ENCODE data around the gene ROGDI.

The ROGDI gene

GRCh38 chr16:4776141-4776705 lies 26.2 kb downstream of the ROGDI start:
- TF ChIP-seq CTCF (IDR thresholded peaks at IDR 0.05; ENCODE audit: poor library complexity, severe bottlenecking), result no peak
- Histone ChIP-seq H3K4me3 (ENCODE audit: severe bottlenecking) (no peak overlapping the region), H3K36me3 (ENCODE audit: low read depth) (no peaks in the 10 kb centered on the region), H3K9me3 (ENCODE audit: severe bottlenecking) (no peaks in the 10 kb centered on the region), H3K4me1 (ENCODE audit: insufficient read depth, poor library complexity, severe bottlenecking) (no peaks in the 10 kb centered on the region), H3K27me3 (ENCODE audit: insufficient read depth, poor library complexity, severe bottlenecking) (no peaks in the 10 kb centered on the region), H3K27ac (ENCODE audit: poor library complexity, severe bottlenecking) (no peak overlapping the region)
- DNase-seq (ENCODE audit: low spot score), result no peak
- ATAC-seq (ENCODE audit: low read depth), result no peak

- Histone ChIP-seq H3K27ac (ENCODE audit: poor library complexity, severe bottlenecking) (no peak overlapping the region), H3K27me3 (ENCODE audit: insufficient read depth, poor library complexity, severe bottlenecking) (no peaks in the 10 kb centered on the region), H3K4me3 (ENCODE audit: severe bottlenecking) (no peak overlapping the region), H3K9me3 (ENCODE audit: severe bottlenecking) (no peaks in the 10 kb centered on the region), H3K36me3 (ENCODE audit: low read depth) (no peaks in the 10 kb centered on the region), H3K4me1 (ENCODE audit: insufficient read depth, poor library complexity, severe bottlenecking) (no peaks in the 10 kb centered on the region)
- TF ChIP-seq CTCF (IDR thresholded peaks at IDR 0.05; ENCODE audit: poor library complexity, severe bottlenecking), result no peak
- DNase-seq (ENCODE audit: low spot score) (no peak), ATAC-seq (ENCODE audit: low read depth) (no peak)
Measured at GRCh38 chr16:4775005-4775404, 27.4 kb downstream of the ROGDI start.

GRCh38 chr16:4772351-4772750 lies 30.1 kb downstream of the ROGDI start:
- Histone ChIP-seq H3K4me1 (ENCODE audit: insufficient read depth, poor library complexity, severe bottlenecking) (peaks cover 3% of the 10 kb centered on the region), H3K27ac (ENCODE audit: poor library complexity, severe bottlenecking) (no peak overlapping the region), H3K36me3 (ENCODE audit: low read depth) (no peaks in the 10 kb centered on the region), H3K4me3 (ENCODE audit: severe bottlenecking) (no peak overlapping the region), H3K27me3 (ENCODE audit: insufficient read depth, poor library complexity, severe bottlenecking) (no peaks in the 10 kb centered on the region), H3K9me3 (ENCODE audit: severe bottlenecking) (no peaks in the 10 kb centered on the region)
- DNase-seq (ENCODE audit: low spot score), result no peak
- TF ChIP-seq CTCF (IDR thresholded peaks at IDR 0.05; ENCODE audit: poor library complexity, severe bottlenecking), result no peak
- ATAC-seq (ENCODE audit: low read depth), result no peak

- DNase-seq (ENCODE audit: low spot score) (no peak), ATAC-seq (ENCODE audit: low read depth) (no peak)
Measured at GRCh38 chr16:4771646-4772045, 30.8 kb downstream of the ROGDI start.

More at GRCh38 chr16:4771646-4772045, 30.8 kb downstream of the ROGDI start:
- peaks cover 3% of the 10 kb centered on the region for H3K4me1 ChIP-seq (ENCODE audit: insufficient read depth, poor library complexity, severe bottlenecking)
- no peak for TF ChIP-seq CTCF (IDR thresholded peaks at IDR 0.05; ENCODE audit: poor library complexity, severe bottlenecking)
- H3K27me3 ChIP-seq (ENCODE audit: insufficient read depth, poor library complexity, severe bottlenecking), result no peaks in the 10 kb centered on the region
- no peaks in the 10 kb centered on the region for H3K9me3 ChIP-seq (ENCODE audit: severe bottlenecking)
- H3K27ac ChIP-seq (ENCODE audit: poor library complexity, severe bottlenecking), result no peak overlapping the region
- H3K4me3 ChIP-seq (ENCODE audit: severe bottlenecking), result no peak overlapping the region
- no peaks in the 10 kb centered on the region for H3K36me3 ChIP-seq (ENCODE audit: low read depth)
